DOHH2 (cell line): ENCODE data around the gene ZIC4.

ENCODE experiments used
- H3F3A ChIP-seq: fragments of 200-600 bp; sonication (generic), shearing (Covaris generic); 2 replicates; pipeline ENCODE4 v1.6.0; 2016; ENCODE audit warnings: antibody characterized with exemption, mild to moderate bottlenecking; ENCODE audit not compliant: control insufficient read depth, insufficient read depth
- H3K27ac ChIP-seq: fragments of 200-600 bp; sonication (generic); 2 replicates; pipeline ENCODE4 v1.5.1; 2014; ENCODE audit warnings: low read depth, mild to moderate bottlenecking, low read length, moderate library complexity
- H3K27me3 ChIP-seq: fragments of 200-600 bp; sonication (generic); 2 replicates; pipeline ENCODE4 v1.6.1; 2014; ENCODE audit warnings: mild to moderate bottlenecking, low read length, mixed read lengths; ENCODE audit not compliant: control insufficient read depth
- H3K36me3 ChIP-seq: fragments of 200-600 bp; sonication (generic); 2 replicates; pipeline ENCODE4 v1.6.1; 2014; ENCODE audit warnings: mild to moderate bottlenecking, low read length, moderate library complexity, mixed read lengths; ENCODE audit not compliant: control insufficient read depth
- H3K4me1 ChIP-seq: fragments of 200-600 bp; sonication (generic); 2 replicates; pipeline ENCODE4 v1.6.1; 2014; ENCODE audit warnings: mild to moderate bottlenecking, low read length, mixed read lengths; ENCODE audit not compliant: control insufficient read depth
- H3K4me2 ChIP-seq: fragments of 200-600 bp; sonication (generic); 2 replicates; pipeline ENCODE4 v1.6.0; 2014; ENCODE audit warnings: mild to moderate bottlenecking, low read length, moderate library complexity
- H3K4me3 ChIP-seq: fragments of 200-600 bp; sonication (generic); 2 replicates; pipeline ENCODE4 v1.5.1; 2014; ENCODE audit warnings: mild to moderate bottlenecking, low read length, mixed read lengths
- H3K79me2 ChIP-seq: fragments of 200-600 bp; sonication (generic); 2 replicates; pipeline ENCODE4 v1.6.1; 2014; ENCODE audit warnings: mild to moderate bottlenecking, low read length, mixed read lengths; ENCODE audit not compliant: control insufficient read depth
- H3K9me2 ChIP-seq: fragments of 200-600 bp; sonication (generic); replicated peaks from 2 replicates; pipeline ENCODE4 v1.6.1; 2014; ENCODE audit warnings: mild to moderate bottlenecking, low read length, mixed read lengths; ENCODE audit not compliant: control insufficient read depth
- H3K9me3 ChIP-seq: fragments of 200-600 bp; sonication (generic); 2 replicates; pipeline ENCODE4 v1.6.1; 2014; ENCODE audit warnings: antibody characterized with exemption, low read length, mixed read lengths; ENCODE audit not compliant: control insufficient read depth, insufficient read depth
- H4K20me1 ChIP-seq: fragments of 200-600 bp; sonication (generic); 2 replicates; pipeline ENCODE4 v1.6.0; 2014; ENCODE audit warnings: low read depth, mild to moderate bottlenecking, antibody characterized with exemption, low read length, moderate library complexity; ENCODE audit not compliant: control insufficient read depth, insufficient read depth
- CTCF ChIP-seq: fragments of 200-600 bp; sonication (generic); IDR thresholded peaks from one replicate; pipeline ENCODE4 v1.5.1; 2014; ENCODE audit warnings: antibody characterized with exemption, mild to moderate bottlenecking, low read depth, low read length; ENCODE audit not compliant: poor library complexity, severe bottlenecking
- EZH2phosphoT487 ChIP-seq: fragments of 200-600 bp; sonication (generic); IDR thresholded peaks from 2 replicates; pipeline ENCODE4 v1.6.1; 2017; ENCODE audit warnings: borderline replicate concordance, mild to moderate bottlenecking, antibody characterized with exemption, low read length, moderate library complexity, mixed read lengths

Gene ZIC4

GRCh38 chr3:147359177-147360050, 46.9 kb downstream of the ZIC4 start:
- Histone ChIP-seq H3K9me3 (peaks cover 5% of the 10 kb centered on the region), H3K36me3 (no peaks in the 10 kb centered on the region), H3K9me2 (no peaks in the 10 kb centered on the region), H3K27ac (no peak overlapping the region), H3F3A (no peaks in the 10 kb centered on the region), H3K4me1 (no peaks in the 10 kb centered on the region), H3K4me2 (no peak overlapping the region), H3K79me2 (no peaks in the 10 kb centered on the region), H4K20me1 (no peaks in the 10 kb centered on the region), H3K27me3 (no peaks in the 10 kb centered on the region), H3K4me3 (no peak overlapping the region)
- TF ChIP-seq CTCF (no peak), EZH2phosphoT487 (no peak)

- no peak for TF ChIP-seq EZH2phosphoT487
- no peak for TF ChIP-seq CTCF
- no peak overlapping the region for H3K27ac ChIP-seq
- H3K9me2 ChIP-seq = no peaks in the 10 kb centered on the region
- peaks cover 5% of the 10 kb centered on the region for H3K9me3 ChIP-seq
- H3F3A ChIP-seq = no peaks in the 10 kb centered on the region
- no peaks in the 10 kb centered on the region for H3K79me2 ChIP-seq
- H3K27me3 ChIP-seq = no peaks in the 10 kb centered on the region
- H3K4me2 ChIP-seq = no peak overlapping the region
- H3K4me1 ChIP-seq = no peaks in the 10 kb centered on the region
- no peaks in the 10 kb centered on the region for H4K20me1 ChIP-seq
- H3K4me3 ChIP-seq = no peak overlapping the region
- no peaks in the 10 kb centered on the region for H3K36me3 ChIP-seq
These were observed 48.0 kb downstream of the ZIC4 start for GRCh38 chr3:147358144-147358992.

GRCh38 chr3:147356909-147357900, 49.1 kb downstream of the ZIC4 start:
- no peaks in the 10 kb centered on the region for H3K9me2 ChIP-seq
- H3K79me2 ChIP-seq = no peaks in the 10 kb centered on the region
- H4K20me1 ChIP-seq = no peaks in the 10 kb centered on the region
- no peaks in the 10 kb centered on the region for H3F3A ChIP-seq
- H3K27me3 ChIP-seq = no peaks in the 10 kb centered on the region
- H3K4me3 ChIP-seq = no peak overlapping the region
- TF ChIP-seq EZH2phosphoT487 (no peak), CTCF (no peak)
- H3K4me1 ChIP-seq = no peaks in the 10 kb centered on the region
- no peaks in the 10 kb centered on the region for H3K36me3 ChIP-seq
- no peak overlapping the region for H3K27ac ChIP-seq
- H3K9me3 ChIP-seq = peaks cover 5% of the 10 kb centered on the region
- H3K4me2 ChIP-seq = no peak overlapping the region
